Ectodermal cell (in vitro differentiated cells): ENCODE data around the gene FAM83F.

Experiments used
- H3K27ac ChIP-seq: 2 replicates; pipeline ENCODE4 v1.7.0; 2013; ENCODE audit warnings: mild to moderate bottlenecking, low read depth, low read length; ENCODE audit not compliant: insufficient read depth, poor library complexity, severe bottlenecking
- H3K27me3 ChIP-seq: 2 replicates; pipeline ENCODE4 v1.7.0; 2013; ENCODE audit warnings: mild to moderate bottlenecking, low read length; ENCODE audit not compliant: insufficient read depth, control insufficient read depth, poor library complexity, severe bottlenecking
- H3K36me3 ChIP-seq: one replicate; pipeline ENCODE4 v1.7.0; 2013; ENCODE audit warnings: low read length; ENCODE audit not compliant: control insufficient read depth, insufficient read depth
- H3K4me1 ChIP-seq: one replicate; pipeline ENCODE4 v1.7.0; 2013; ENCODE audit warnings: low read length; ENCODE audit not compliant: control insufficient read depth, insufficient read depth
- H3K4me3 ChIP-seq: 2 replicates; pipeline ENCODE4 v1.7.0; 2013; ENCODE audit warnings: low read depth, low read length, control low read depth; ENCODE audit not compliant: insufficient read depth
- H3K9me3 ChIP-seq: 2 replicates; pipeline ENCODE4 v1.7.0; 2013; ENCODE audit warnings: mild to moderate bottlenecking, low read length, moderate library complexity; ENCODE audit not compliant: control insufficient read depth
- WGBS, 2 experiments: methylation state at CpG; one replicate each; pipeline ENCODE4 v1.1.7; 2013; ENCODE audit warnings: missing lambda C conversion rate in 2 of 2; 5-methylcytosine and 5-hydroxymethylcytosine counted together

The FAM83F gene

GRCh38 chr22:39955675-39956074, 39.1 kb upstream of the FAM83F start:
- Histone ChIP-seq H3K27ac (no peak overlapping the region), H3K4me3 (no peak overlapping the region), H3K4me1 (peaks cover 16% of the 10 kb centered on the region), H3K9me3 (no peaks in the 10 kb centered on the region), H3K27me3 (no peaks in the 10 kb centered on the region), H3K36me3 (no peaks in the 10 kb centered on the region)
- WGBS, 2 experiments = 98% methylated on average over 2 of the region's 2 CpGs

- whole genome bisulfite sequencing, 2 experiments = 78 to 85% methylated on average over 9 to 10 of the region's 10 CpGs
- H3K9me3 ChIP-seq = no peaks in the 10 kb centered on the region
- H3K4me3 ChIP-seq = no peak overlapping the region
- H3K27ac ChIP-seq = no peak overlapping the region
- no peaks in the 10 kb centered on the region for H3K36me3 ChIP-seq
- H3K4me1 ChIP-seq = peaks cover 16% of the 10 kb centered on the region
- H3K27me3 ChIP-seq = no peaks in the 10 kb centered on the region
Observed at GRCh38 chr22:39956932-39957664, 37.7 kb upstream of the FAM83F start.

DNA sequence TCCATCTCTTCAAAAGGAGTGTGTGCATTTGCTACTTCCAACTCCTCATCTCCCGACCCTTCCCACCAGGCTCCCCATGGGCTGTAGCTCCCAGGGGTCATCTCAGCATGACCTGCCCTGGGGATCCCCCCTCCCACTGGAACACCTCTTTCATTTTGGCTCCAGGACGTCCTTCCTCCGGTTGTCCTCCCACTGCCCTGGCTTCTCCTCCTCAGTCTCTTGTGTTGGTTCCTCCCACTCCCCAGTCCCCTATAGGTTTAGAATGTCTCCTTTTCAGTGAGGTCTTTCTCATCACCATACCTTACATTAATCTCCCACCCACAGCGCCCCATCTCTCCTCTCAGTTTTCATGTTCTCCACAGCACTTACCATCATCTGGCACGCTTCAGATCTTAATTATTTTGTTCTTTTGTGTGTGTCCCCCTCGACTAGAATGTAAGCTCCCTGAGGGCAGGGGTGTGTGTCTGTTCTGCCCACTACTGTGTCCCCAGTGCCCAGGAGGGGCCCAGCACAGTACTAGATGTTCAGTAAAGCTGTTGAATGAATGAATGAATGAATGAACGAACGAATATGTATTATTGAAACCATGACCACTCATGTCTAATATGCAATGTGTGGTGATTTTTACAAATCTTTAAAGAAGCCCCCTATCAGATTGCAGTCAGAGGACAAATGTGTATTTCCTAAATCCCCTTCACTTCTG, 36.6 kb upstream of the FAM83F start:
- no peaks in the 10 kb centered on the region for H3K36me3 ChIP-seq
- peaks cover 16% of the 10 kb centered on the region for H3K4me1 ChIP-seq
- no peaks in the 10 kb centered on the region for H3K27me3 ChIP-seq
- no peak overlapping the region for H3K4me3 ChIP-seq
- H3K9me3 ChIP-seq = no peaks in the 10 kb centered on the region
- H3K27ac ChIP-seq = no peak overlapping the region
- 88 to 90% methylated on average over 8 of the region's 8 CpGs for WGBS, 2 experiments

GRCh38 chr22:39958949-39959639, 35.7 kb upstream of the FAM83F start:
- WGBS, 2 experiments = 81 to 82% methylated on average over 11 of the region's 11 CpGs
- Histone ChIP-seq H3K36me3 (no peaks in the 10 kb centered on the region), H3K9me3 (no peaks in the 10 kb centered on the region), H3K4me1 (peaks cover 16% of the 10 kb centered on the region), H3K27ac (no peak overlapping the region), H3K4me3 (no peak overlapping the region), H3K27me3 (no peaks in the 10 kb centered on the region)

- no peaks in the 10 kb centered on the region for H3K27me3 ChIP-seq
- WGBS, 2 experiments = 46 to 50% methylated on average over 14 of the region's 14 CpGs
- no peaks in the 10 kb centered on the region for H3K36me3 ChIP-seq
- peaks cover 16% of the 10 kb centered on the region for H3K4me1 ChIP-seq
- no peak within 1 kb of the TSS for H3K4me3 ChIP-seq
- H3K27ac ChIP-seq = no peak within 1 kb of the TSS
- H3K9me3 ChIP-seq = no peaks in the 10 kb centered on the region
Observed at GRCh38 chr22:39959640-39960447, 34.9 kb upstream of the FAM83F start, which contains the start of gene TMA7B. Gene TMA7B (plus strand): TSS chr22:39960397. CDS start chr22:39964375, 3,978 bp downstream.

DNA sequence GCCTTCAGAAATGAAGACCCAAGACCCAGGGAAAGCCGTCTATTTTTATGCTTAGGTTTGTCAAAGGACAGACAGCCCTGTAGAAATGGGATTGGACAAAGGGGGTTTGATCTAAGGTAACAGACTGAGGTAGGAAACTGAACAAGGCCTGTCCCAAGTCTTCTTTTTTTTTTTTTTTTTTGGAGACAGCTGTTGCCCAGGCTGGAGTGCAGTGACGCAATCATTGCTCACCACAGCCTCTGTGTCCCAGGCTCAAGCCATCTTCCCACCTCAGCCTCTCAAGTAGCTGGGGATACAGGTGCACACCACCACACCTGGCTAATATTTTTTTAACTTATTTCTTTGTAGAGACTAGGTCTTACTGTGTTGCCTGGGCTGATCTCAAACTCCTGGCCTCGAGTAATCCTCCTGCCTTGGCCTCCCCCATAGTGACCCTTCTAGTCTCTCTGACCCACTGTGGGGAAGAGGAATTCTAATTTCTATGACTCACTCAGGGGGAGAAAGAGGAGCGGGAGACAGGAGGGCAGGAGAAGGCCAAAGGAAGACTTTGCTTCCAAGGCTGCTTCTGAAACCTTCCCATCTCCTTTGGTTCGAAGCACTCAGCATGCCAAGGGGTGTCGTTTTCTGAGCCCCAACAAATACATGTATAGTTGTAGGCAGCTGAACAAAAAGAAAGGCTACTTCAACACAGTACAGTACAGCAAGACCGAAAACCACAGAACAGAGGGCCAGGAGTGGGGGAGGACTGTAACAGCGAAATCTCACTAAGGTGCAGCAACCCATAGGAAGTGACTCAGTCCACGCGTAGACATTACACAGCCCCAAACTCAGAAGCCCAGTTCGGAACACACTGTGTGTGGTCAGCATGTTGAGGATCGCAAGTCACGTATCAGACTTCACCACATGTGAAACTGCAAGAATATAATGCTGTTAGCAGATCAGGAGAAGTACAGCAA, 33.7 kb upstream of the FAM83F start:
- H3K4me3 ChIP-seq = no peak overlapping the region
- WGBS, 2 experiments = 94 to 96% methylated on average over 13 of the region's 13 CpGs
- no peak overlapping the region for H3K27ac ChIP-seq

DNA sequence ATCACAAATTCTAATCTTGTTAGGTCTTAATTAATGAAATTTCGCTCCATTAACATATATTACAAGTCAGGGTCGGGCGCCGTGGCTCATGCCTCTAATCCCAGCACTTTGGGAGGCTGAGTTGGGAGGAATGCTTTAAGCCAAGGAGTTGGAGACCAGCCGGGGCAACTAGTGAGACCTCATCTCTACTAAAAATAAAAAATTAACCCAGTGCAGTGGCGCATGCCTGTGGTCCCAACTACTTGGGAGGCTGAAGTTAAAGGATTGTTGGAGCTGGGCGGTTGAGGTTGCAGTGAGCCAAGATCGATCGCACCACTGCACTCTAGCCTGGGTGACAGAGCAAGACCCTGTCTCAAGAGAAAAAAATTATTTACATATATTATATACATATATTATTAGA, 32.7 kb upstream of the FAM83F start:
- WGBS, 2 experiments = 81 to 83% methylated on average over 9 of the region's 9 CpGs
- Histone ChIP-seq H3K4me1 (peaks cover 16% of the 10 kb centered on the region), H3K27me3 (no peaks in the 10 kb centered on the region), H3K4me3 (no peak overlapping the region), H3K36me3 (no peaks in the 10 kb centered on the region), H3K27ac (no peak overlapping the region), H3K9me3 (no peaks in the 10 kb centered on the region)

More for the DNA sequence above, 33.7 kb upstream of the FAM83F start:
- peaks cover 16% of the 10 kb centered on the region for H3K4me1 ChIP-seq
- no peaks in the 10 kb centered on the region for H3K36me3 ChIP-seq
- H3K27me3 ChIP-seq = no peaks in the 10 kb centered on the region
- no peaks in the 10 kb centered on the region for H3K9me3 ChIP-seq

DNA sequence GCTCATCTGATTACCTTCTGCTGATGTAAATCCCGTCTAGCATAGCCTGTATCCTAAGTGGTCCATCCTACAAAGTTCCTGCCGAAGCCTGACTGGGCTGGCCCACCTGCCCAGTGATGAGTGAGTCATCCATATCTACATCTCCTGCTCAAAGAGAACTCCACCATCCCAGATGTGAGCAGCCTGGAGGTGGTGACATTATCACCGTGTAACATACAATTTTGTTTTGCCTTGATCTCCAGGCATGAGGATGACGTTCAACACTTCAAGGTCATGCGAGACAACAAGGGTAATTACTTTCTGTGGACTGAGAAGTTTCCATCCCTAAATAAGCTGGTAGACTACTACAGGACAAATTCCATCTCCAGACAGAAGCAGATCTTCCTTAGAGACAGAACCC, 29.0 kb upstream of the FAM83F start:
- Histone ChIP-seq H3K36me3 (no peaks in the 10 kb centered on the region), H3K27me3 (no peaks in the 10 kb centered on the region), H3K4me1 (peaks cover 20% of the 10 kb centered on the region), H3K9me3 (no peaks in the 10 kb centered on the region), H3K27ac (no peak overlapping the region), H3K4me3 (no peak overlapping the region)
- WGBS, 2 experiments = 91 to 93% methylated on average over 5 of the region's 5 CpGs

- Histone ChIP-seq H3K27me3 (no peaks in the 10 kb centered on the region), H3K4me1 (peaks cover 20% of the 10 kb centered on the region), H3K36me3 (no peaks in the 10 kb centered on the region), H3K9me3 (no peaks in the 10 kb centered on the region), H3K4me3 (no peak overlapping the region), H3K27ac (no peak overlapping the region)
- WGBS, 2 experiments = 93 to 95% methylated on average over 2 of the region's 2 CpGs
Observed at GRCh38 chr22:39966470-39966869, 28.3 kb upstream of the FAM83F start.
